Gastrocnemius medialis (tissue), 4 donors: ENCODE data around the gene VWA8. TPM values are rescaled to one million over a fixed set of nuclear protein-coding genes. Genes with fewer than 3 reads are reported as not detected.
A peak's percentile ranks its signal among the peaks of the same experiment; 100 is the strongest.

Source experiments
- ATAC-seq, 2 donors: fragments of 150-250 bp; one replicate each; pipeline ENCODE4 v1.9.1; 2016
- DNase-seq, 2 donors: peaks; one replicate each; pipeline ENCODE4 v3.0.0-alpha.2; 2019
- H3K27ac ChIP-seq, 4 donors: fragments of 200-600 bp; sonication (generic); 1 replicate in 1 of 4; 2 replicates in 3 of 4; pipeline ENCODE4 v1.5.1; 2016 to 2018; ENCODE audit warnings: mild to moderate bottlenecking in 2 of 4, moderate library complexity in 1 of 4
- H3K27me3 ChIP-seq, 3 donors: fragments of 200-600 bp; sonication (generic) in 2 of 3; 1 replicate in 1 of 3; 2 replicates in 2 of 3; pipeline versions ENCODE4 v1.5.1 to v1.6.0; 2016 to 2019; ENCODE audit warnings: mild to moderate bottlenecking in 1 of 3, moderate library complexity in 1 of 3
- H3K36me3 ChIP-seq, 2 donors: fragments of 200-600 bp; sonication (generic) in 1 of 2; one replicate each; pipeline ENCODE4 v1.5.1; 2017 to 2018
- H3K4me1 ChIP-seq, 2 donors: fragments of 200-600 bp; sonication (generic) in 1 of 2; one replicate each; pipeline ENCODE4 v1.5.1; 2016 to 2017; ENCODE audit warnings: mild to moderate bottlenecking in 2 of 2
- H3K4me3 ChIP-seq, 4 donors: fragments of 200-600 bp; sonication (generic) in 3 of 4; 1 replicate in 1 of 4; 2 replicates in 3 of 4; pipeline ENCODE4 v1.5.1; 2016 to 2019; ENCODE audit warnings: mild to moderate bottlenecking in 2 of 4
- H3K9me3 ChIP-seq, 3 donors: fragments of 200-600 bp; sonication (generic) in 2 of 3; 1 replicate in 1 of 3; 2 replicates in 2 of 3; pipeline ENCODE4 v1.5.1; 2016 to 2019
- POLR2A ChIP-seq, 2 donors: fragments of 450-650 bp; IDR thresholded peaks; one replicate each; pipeline ENCODE4 v1.6.1; 2017; ENCODE audit warnings: antibody characterized with exemption in 2 of 2, mild to moderate bottlenecking in 2 of 2, moderate library complexity in 2 of 2
- in situ Hi-C, 4 donors: fragments of 200-750 bp; cut with MboI; loops; one replicate each; pipeline versions ENCODE4 v1.15.0 to v1.8.0; 2017; ENCODE audit warnings: low sequenced_read_pairs in 4 of 4
- intact Hi-C: fragments of 100-400 bp; cut with DNase I; formaldehyde crosslinking; loops from one replicate; pipeline ENCODE4 v1.15.1; 2023; ENCODE audit warnings: low total_unique reads
- total RNA-seq, 4 donors: library from RNA; depleted of rRNA; stranded (reverse); fragments of >200 nt; gene quantifications; one replicate each; pipeline versions ENCODE4 v1.1.0 to v1.2.3, GENCODE V29; 2016
- TF ChIP-seq, protein P1 (sequence below), 5 experiments: fragments of 450-650 bp in 3 of 5; fragments of 200-600 bp in 2 of 5; sonication (generic) in 2 of 5; IDR thresholded peaks in 4 of 5; conservative IDR thresholded peaks in 1 of 5; 1 replicate in 4 of 5; 2 replicates in 1 of 5; pipeline ENCODE4 v1.5.1; 2016 to 2019; ENCODE audit warnings: antibody characterized with exemption in 5 of 5, mild to moderate bottlenecking in 3 of 5, moderate library complexity in 3 of 5

Gene VWA8
- total RNA-seq, 4 donors from 2014 or later: 24.7 to 37.9 (median 29.7) TPM

DNA sequence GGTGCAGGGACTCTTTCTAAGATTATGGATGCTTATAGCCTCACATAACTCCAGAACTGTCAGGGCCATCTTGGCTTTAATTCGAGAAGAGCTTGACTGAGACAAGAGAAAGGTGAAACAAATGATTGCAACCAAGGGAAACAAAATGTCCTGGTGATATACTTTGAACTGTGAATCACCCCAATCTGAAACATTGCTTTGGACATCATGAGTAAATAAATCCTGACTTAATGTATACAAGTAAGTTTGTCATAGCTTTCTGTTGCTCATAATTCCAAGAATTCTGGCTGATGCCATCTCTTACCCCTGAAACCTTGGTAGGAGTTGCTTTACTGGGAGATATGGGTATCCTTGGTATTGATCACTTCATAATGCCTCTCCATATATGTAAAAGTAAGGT is 5.8 kb upstream of the VWA8 start:
- H3K4me1 ChIP-seq: peaks cover 2% of the 10 kb centered on the region in 2 donors
- ATAC-seq: no peak
- H3K36me3 ChIP-seq: no peaks in the 10 kb centered on the region
- H3K27me3 ChIP-seq: no peaks in the 10 kb centered on the region
- in situ Hi-C loops: no loop called here
- H3K9me3 ChIP-seq: no peaks in the 10 kb centered on the region
- no peak for TF ChIP-seq POLR2A (IDR thresholded peaks at IDR 0.05)
- TF ChIP-seq, protein P1, sequence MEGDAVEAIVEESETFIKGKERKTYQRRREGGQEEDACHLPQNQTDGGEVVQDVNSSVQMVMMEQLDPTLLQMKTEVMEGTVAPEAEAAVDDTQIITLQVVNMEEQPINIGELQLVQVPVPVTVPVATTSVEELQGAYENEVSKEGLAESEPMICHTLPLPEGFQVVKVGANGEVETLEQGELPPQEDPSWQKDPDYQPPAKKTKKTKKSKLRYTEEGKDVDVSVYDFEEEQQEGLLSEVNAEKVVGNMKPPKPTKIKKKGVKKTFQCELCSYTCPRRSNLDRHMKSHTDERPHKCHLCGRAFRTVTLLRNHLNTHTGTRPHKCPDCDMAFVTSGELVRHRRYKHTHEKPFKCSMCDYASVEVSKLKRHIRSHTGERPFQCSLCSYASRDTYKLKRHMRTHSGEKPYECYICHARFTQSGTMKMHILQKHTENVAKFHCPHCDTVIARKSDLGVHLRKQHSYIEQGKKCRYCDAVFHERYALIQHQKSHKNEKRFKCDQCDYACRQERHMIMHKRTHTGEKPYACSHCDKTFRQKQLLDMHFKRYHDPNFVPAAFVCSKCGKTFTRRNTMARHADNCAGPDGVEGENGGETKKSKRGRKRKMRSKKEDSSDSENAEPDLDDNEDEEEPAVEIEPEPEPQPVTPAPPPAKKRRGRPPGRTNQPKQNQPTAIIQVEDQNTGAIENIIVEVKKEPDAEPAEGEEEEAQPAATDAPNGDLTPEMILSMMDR (IDR thresholded peaks at IDR 0.05 in 4 of 5, conservative IDR thresholded peaks at IDR 0.05 in 1 of 5): no peak
- no peak for DNase-seq
- no peak overlapping the region for H3K4me3 ChIP-seq
- no peak overlapping the region for H3K27ac ChIP-seq
- intact Hi-C loops: loop anchor here (10.0 kb wide), 2 partner anchors 52 to 232 kb away; no protein-coding TSS in a partner anchor

DNA sequence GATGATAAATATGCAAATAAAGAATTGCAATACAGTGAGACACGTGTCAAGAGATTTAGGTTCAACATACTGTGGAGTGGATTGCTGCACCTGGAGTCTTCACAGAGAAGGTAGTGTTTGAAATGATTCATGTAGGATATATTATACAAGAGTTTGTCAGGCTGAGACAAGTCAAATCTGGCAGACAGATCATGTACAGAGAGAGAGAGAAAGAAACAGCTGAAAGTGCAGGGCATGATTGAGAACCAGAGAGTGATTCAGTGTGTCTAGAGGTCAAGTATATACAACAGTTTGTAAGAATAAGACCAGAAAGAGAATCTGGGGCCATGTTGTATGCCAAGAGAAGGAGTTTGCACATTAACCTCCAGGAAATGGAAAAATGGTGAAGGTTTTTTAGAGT is 2.1 kb upstream of the VWA8 start:
- H3K27me3 ChIP-seq: no peaks in the 10 kb centered on the region
- no peak overlapping the region for H3K4me3 ChIP-seq
- H3K36me3 ChIP-seq: no peaks in the 10 kb centered on the region
- DNase-seq (no peak), ATAC-seq (no peak)
- H3K27ac ChIP-seq: no peak overlapping the region
- no peaks in the 10 kb centered on the region for H3K9me3 ChIP-seq
- TF ChIP-seq, protein P1 (IDR thresholded peaks at IDR 0.05 in 4 of 5, conservative IDR thresholded peaks at IDR 0.05 in 1 of 5): no peak
- no peak for TF ChIP-seq POLR2A (IDR thresholded peaks at IDR 0.05)
- H3K4me1 ChIP-seq: peaks cover 15% of the 10 kb centered on the region in 2 donors
- in situ Hi-C loops (no loop called here), intact Hi-C loops (loop anchor here (10.0 kb wide), 2 partner anchors 48 to 228 kb away; no protein-coding TSS in a partner anchor)

DNA sequence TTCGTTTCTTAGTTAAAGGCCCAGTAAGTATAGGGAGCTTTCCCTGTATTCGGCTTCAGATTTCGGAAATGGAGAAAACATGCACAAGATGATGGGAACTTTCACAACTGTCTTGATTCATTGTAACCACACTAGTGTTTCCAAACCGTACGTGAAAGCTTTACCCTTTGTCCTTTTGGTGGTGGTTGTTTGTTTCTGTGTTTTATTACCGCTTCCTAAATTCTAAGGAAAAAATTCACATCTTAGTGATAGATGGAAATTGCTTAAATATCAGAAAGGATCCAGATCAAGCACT is 504 bp upstream of the VWA8 start:
- ATAC-seq: no peak
- TF ChIP-seq, protein P1 (IDR thresholded peaks at IDR 0.05 in 4 of 5, conservative IDR thresholded peaks at IDR 0.05 in 1 of 5): no peak
- no peak for TF ChIP-seq POLR2A (IDR thresholded peaks at IDR 0.05)
- H3K27me3 ChIP-seq: no peaks in the 10 kb centered on the region
- intact Hi-C loops: loop anchor here (10.0 kb wide), 2 partner anchors 47 to 227 kb away; no protein-coding TSS in a partner anchor
- peak overlapping the region; percentile 83 to 92 (median 88) for H3K4me3 ChIP-seq
- peaks cover 15 to 20% of the 10 kb centered on the region in 2 donors for H3K4me1 ChIP-seq
- H3K27ac ChIP-seq: peak overlapping the region; percentile 88 to 92 (median 90)
- no peaks in the 10 kb centered on the region for H3K9me3 ChIP-seq
- in situ Hi-C loops: no loop called here
- no peaks in the 10 kb centered on the region for H3K36me3 ChIP-seq
- DNase-seq: no peak

- Histone ChIP-seq H3K4me1 (peaks cover 22 to 31% of the 10 kb centered on the region in 2 donors), H3K9me3 (no peaks in the 10 kb centered on the region), H3K4me3 (peak overlapping the region; percentile 83 to 92 (median 88)), H3K36me3 (no peaks in the 10 kb centered on the region), H3K27me3 (no peaks in the 10 kb centered on the region), H3K27ac (peak overlapping the region; percentile 88 to 92 (median 90))
- DNase-seq: peak; percentile 17 to 41
- in situ Hi-C loops (no loop called here), intact Hi-C loops (loop anchor here (1.0 to 10.0 kb wide), 3 partner anchors 45 to 225 kb away; no protein-coding TSS in a partner anchor)
- TF ChIP-seq, protein P1 (IDR thresholded peaks at IDR 0.05 in 4 of 5, conservative IDR thresholded peaks at IDR 0.05 in 1 of 5): no peak
- TF ChIP-seq POLR2A (IDR thresholded peaks at IDR 0.05): no peak
- peak; percentile 63 to 67 for ATAC-seq
These were observed 685 bp downstream of the VWA8 start for GRCh38 chr13:41960211-41960636.

DNA sequence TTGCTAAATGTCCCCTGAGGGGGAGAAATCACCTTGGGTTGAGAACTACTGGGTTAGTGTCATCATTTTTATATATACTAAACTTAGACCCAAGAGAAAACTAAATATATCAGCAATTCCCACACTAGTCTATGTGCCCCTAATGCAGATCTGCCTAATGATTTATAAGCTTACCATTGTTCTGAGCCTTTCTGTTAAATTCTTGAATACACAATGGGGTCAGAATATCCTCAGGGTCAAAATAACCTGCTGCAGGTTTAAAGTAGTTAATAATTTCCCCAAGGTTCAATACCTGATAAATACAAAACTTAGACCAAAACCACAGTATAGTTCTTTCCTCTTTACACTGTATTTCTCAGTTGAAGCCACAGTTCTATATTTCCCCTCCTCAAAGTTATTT is 4.6 kb downstream of the VWA8 start:
- no peaks in the 10 kb centered on the region for H3K27me3 ChIP-seq
- H3K4me3 ChIP-seq: no peak overlapping the region
- DNase-seq (no peak), ATAC-seq (no peak)
- intact Hi-C loops: no loop called here
- H3K36me3 ChIP-seq: no peaks in the 10 kb centered on the region
- no peaks in the 10 kb centered on the region for H3K9me3 ChIP-seq
- in situ Hi-C loops: no loop called here
- TF ChIP-seq POLR2A (IDR thresholded peaks at IDR 0.05): no peak
- H3K4me1 ChIP-seq: peaks cover 48 to 60% of the 10 kb centered on the region in 2 donors
- peak overlapping the region; percentile 3 to 90 (median 70) for H3K27ac ChIP-seq
